NCI-H1436 (cell line): ENCODE measurements around the gene FLII.
"Not testable (repeated sequence)": the region's sequence is repeated elsewhere in the genome, so short reads cannot be mapped to it uniquely, and the experiment has no call there.

Experiments used
- DNase-seq: peaks from one replicate; lab custom pipeline; 2025; lab: John Stamatoyannopoulos, UW

FLII gene

DNA sequence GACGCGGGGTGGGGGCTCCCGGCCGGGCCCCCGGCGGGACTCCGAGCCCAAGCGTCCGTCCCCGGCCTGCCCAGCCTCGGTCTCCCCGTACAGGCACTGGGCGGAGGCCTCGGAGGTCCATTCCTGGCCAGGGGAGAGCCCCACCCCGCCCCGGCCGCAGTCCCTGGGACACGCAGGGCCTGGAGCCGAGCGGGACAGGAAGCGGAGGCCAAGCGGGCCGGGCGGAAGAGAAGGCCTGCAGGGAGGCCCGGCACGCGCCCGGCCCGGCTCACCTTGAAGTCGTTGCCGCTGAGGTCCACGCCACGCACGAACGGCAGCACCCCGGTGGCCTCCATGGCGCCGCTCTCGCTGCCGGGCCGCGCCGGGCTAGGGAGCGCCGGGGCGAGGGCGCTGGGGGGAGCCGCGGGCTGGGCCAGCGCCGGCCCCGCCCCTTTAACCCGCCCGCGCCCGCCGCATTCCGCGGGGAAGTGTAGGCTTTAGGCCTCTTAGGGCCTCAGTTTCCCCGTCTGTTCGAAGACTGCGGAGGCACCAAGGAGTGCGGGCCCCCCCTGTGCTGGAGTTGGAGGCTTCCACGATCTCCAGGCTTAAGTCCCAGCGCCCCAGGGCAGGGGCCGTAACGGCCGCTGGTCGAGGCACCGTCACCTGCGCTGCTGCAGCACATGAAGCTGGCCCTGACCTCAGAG, at the start of gene FLII:
TSS of gene FLII (minus strand) at position 383 of the 683 bp plus-strand sequence. CDS start at position 335, 48 bp downstream.
- DNase-seq, result peak; percentile 37

DNA sequence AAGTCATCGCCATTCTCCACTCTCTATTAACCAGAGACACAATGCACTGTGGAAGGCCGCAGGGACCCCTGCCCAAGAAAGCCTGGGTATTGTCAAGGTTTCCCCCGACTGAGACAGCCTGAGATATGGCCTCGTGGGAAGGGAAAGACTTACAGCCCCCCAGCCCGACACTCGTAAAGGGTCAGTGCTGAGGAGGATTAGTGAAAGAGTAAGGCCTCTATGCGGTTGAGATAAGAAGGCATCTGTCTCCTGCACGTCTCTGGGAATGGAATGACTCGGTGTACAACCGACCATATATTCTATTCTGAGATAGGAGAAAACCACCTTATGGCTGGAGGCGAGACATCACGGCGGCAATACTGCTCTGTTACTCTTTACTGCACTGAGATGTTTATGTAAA, 44.7 kb upstream of the FLII start:
- not testable (repeated sequence) for DNase-seq

DNA sequence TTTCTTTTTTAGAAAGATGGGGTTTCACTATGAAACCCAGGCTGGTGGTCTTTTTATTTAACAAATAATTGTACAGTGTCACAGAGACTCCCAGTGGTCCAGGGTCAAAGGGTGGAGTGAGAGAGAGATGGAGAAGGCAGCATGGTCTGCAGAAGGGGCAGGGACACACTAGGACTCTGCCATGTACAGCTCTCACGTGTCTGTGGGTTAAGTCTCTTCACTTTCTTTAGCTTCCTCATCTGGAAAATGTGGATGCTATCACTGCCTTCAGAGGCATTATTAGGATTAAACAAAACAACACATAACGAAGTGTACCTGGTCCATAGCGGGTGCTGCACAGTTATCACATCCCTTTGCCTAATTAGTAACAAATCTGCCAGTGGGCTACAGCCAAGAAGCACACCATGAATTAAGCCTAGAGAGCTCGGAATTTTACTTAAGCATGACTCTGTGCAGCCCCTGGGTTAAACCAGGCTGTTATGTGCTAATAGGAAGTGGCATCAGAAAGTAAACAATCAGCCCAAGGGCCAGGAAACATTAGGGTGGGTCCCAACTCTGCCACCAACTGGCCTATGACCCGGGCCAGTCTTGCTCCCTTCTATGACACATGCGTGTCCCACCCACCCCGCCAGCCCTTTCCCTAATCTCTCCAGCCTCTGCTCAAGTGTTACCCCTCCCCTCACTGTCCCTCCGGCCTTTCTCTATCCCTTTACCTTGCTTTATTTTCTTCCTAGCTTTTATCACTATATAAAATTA, 42.4 kb upstream of the FLII start:
- DNase-seq, result no peak

DNA sequence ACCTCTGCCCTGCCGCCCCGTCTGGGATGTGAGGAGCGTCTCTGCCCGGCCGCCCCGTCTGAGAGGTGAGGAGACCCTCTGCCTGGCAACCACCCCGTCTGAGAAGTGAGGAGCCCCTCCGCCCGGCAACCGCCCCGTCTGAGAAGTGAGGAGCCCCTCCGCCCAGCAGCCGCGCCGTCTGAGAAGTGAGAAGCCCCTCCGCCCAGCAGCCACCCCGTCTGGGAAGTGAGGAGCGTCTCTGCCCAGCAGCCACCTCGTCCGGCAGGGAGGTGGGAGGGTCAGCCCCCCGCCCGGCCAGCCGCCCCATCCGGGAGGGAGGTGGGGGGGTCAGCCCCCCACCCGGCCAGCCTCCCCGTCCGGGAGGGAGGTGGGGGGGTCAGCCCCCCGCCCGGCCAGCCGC, 39.5 kb upstream of the FLII start:
- DNase-seq, result not testable (repeated sequence)

DNA sequence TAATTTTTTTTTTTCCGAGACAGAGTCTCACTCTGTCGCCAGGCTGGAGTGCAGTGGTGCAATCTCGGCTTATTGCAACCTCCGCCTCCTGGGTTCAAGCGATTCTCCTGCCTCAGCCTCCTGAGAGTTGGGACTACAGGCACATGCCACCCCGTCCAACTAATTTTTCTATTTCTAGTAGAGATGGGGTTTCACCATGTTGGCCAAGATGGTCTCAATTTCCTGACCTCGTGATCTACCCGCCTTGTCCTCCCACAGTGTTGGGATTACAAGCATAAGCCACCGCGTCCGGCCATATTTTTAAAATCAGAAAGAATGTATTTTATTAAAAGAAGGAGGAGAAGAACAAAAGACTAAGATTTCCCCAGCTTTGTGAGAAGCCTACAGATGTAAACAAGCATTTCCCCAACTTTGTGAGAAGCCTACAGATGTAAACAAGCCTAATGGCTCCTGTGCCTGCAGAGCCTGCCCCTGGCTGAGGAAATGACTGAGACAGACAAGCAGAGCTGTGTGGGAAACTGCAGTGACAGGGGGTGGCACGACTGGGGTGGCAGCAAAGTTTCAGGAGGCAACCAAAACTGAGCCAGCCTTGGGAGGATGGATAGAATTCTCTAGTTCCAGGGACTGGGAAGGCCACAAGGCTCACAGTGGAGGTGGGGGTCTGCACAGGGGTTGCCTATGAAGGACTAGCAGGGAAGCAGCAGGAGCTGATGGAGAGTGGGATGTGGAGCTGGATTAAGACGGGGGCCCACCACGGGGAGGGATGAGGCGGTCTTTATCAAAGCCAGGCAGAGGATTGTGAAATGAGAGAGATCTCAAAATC, 33.4 kb upstream of the FLII start:
- no peak for DNase-seq

DNA sequence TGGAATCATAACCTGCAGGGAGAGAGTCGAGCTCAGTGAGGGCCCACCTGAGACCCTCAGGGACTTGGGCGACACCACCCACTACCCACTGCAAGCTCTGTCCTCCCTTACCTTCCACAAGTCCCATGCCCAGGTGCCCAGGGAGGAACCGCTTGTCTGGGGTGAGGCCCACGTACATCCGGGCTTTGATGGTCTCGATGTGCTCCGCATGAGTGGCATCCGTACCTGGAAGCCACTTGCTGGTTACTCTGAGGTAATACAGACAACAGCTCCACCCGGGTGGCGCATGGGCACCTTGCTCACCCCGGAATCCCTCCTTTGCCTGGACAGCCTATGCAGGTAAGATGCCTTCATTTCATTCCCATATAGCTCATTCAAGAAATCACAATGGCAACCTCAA, 26.8 kb upstream of the FLII start:
- no peak for DNase-seq

DNA sequence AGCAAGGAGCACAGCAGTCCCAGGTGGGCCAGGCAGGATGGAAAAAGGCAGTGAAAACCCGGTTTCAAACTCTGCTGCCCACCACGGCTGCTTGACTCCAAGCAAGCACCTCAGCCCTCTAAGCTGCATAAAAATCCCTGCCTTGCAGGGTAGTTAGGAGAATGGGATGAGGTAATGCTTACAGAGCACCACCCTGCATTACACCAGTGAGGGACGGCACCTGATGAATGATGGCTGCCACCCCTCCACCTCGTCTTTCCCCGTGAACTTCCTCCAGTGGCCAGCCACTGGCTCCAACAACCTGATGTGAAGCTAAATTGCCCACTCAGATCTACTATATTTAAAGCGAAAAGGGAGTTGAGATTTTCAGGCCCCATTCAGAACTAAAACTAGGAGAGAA, 23.2 kb upstream of the FLII start:
- DNase-seq, result no peak

DNA sequence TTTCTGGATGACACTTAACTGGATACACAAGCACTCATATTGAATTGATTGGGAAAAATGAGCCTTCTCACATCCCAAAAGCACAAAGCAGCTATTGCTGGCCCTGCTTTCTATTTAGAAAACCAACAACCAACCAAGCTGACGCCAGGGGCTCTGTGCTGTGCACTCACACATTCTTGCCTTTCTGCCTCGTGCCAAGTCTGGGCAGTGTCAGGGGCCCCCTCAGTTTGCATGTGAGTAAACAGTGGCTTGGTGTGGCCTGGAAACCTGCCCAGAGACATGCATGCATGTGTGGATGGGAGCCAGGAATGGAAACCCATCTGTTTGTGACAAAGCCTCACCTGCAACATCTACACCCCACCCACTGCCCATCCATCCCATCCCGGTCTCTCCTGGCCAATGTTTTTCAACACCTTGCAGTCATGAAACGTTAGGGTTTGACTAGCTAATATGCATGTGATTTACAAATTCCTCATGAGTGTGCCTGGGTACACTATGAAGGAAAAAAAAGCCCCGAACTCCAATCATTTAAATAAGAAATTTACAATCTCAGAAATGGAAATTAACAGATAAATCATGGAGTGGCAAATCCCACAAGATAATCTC, 22.3 kb upstream of the FLII start:
- DNase-seq, result no peak

DNA sequence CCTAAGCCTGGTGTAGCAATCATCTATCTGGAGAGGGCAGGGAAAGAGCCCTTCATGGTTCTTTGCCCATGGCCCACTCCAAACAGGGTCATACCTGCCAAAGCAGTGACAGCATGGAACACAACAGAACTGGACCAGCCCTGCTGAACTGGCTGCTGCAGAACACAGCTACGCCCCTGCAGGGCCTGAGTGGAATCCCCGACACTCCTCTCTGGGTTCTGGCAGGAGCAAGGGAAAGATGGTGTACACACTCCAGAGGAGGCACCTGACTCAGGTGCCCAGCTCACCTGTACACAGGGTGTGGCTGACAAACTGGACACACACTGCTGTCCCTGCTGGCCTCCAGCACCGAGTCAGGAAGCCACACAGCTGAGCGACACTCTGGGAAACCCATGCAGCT, 21.7 kb upstream of the FLII start:
- DNase-seq, result no peak

DNA sequence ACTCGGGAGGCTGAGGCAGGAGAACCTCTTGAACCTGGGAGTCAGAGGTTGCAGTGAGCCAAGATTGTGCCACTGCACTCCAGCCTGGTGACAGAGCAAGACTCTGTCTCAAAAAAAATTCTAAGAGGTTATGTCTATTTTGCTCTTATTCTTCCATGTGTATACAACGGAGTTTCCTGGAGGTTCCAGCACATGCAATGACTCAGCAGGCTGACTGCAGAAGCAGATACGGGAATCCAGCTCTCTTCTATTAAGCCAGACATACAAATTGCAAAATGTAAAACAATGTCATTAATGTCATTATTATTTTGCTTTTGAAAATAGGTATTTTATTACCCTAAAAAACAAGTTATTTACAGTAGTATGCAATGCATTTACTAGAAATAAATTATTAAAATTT, 20.3 kb upstream of the FLII start:
- DNase-seq, result no peak

DNA sequence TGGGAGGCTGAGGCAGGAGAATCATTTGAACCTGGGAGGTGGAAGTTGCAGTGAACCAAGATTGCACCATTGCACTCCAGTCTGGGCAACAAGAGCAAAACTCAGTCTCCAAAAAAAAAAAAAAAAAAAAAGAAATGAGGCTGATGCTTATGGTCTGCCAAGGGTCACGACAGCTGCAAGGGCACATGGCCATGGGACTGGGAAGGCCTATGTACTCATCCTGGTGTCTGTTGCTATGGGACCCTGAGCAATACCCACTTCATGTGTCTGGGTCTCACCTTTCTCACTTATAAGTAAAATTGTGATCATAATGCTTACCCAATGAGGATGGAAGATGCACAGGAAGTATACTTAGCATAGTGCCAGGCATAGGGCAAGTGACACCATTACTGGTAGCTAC, 18.5 kb upstream of the FLII start:
- DNase-seq, result no peak

DNA sequence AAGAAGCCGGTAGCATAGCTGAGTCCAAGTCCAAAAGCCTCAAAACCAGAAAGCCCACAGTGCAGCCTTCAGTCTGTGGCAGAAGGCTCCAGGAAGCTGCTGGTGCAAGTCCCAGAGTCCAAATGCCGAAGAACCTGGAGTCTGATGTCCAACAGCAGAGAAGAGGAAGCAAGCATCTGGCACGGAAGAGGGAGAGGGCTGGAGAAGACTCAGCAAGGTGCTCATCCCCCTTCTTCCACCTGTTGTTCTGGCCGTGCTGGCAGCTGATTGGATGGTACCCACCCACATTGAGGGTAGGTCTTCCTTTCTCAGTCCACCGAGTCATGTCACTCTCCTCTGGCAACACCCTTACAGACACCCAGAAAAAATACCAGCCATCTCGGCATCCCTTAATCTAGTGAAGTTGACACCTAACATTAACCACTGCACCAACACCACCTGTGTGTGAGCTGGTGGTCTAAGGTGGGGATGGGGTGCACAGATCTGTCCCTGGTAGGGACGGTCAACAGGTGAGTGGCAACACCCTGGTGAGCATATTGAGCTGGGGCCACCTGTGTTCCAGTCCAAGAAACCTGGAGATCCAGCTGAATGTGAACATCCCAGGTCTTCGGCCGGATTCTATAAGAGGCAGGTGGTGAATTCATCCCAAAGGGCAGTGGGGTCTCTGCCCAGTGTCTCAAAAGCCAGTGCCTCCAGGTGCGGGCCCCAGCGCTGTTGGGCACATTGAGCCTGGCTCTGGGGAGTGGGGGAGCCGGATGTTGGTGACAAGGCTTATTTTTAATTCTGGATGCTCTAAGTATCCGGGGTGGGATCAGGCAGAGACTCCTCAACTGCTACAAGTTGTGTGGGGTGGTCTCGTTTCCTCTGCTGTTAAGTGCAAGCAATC, 11.8 kb upstream of the FLII start:
- no peak for DNase-seq

DNA sequence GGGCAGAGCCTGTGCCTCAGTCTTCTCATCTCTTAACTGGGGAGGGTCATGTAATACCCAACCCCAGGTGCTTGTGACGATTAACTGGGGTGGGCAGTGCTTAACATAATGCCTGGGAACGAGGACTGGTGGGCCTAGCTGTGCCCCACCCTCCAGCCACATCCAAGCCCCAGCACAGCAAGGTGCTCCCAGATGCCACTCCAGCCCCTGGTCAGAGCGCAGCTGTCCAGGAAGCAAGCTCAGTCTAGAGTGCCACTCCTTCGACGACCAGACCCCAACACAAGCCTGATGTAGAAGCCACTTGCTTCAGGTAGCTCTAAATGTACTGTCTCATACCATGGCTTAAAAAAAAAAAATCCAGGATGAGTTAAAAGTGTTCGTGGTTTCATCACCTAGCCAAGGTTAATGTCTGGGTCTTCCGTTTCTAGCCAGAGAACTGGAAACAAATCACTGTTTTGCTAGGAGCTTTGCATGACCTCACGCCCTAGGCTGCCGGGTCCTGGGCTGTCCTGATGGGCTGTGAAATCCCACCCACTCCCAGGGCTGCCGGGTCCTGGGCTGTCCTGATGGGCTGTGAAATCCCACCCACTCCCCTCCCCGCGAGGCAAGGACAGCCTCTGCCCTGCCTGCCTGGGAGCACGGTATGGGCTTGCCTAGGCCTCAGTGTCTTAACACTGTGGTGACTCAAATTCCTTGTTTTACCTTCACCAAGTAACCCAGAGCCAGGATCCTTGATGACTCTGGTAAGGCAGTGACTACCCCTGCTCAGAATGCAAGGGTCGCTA, 9.6 kb upstream of the FLII start:
- no peak for DNase-seq

DNA sequence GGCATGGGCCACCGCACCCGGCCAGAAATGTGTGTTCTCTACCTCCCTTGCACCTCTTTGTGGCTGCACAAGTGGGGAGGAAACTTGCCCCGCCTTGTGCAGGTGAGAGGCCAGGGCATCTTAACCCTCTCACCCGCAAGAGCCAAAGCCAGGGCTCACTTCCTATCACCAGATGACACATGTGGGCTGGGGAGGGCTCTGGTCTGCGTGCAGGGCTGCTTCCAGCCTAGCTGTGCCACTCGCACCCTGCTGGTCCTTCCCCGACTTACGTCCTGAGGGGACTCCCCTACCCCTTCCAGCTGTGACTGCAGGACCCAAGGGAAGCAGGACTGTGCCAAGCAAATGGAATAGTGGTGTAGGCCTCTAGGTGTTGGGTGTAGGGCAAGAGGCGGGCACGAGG, 8.8 kb upstream of the FLII start:
- no peak for DNase-seq

DNA sequence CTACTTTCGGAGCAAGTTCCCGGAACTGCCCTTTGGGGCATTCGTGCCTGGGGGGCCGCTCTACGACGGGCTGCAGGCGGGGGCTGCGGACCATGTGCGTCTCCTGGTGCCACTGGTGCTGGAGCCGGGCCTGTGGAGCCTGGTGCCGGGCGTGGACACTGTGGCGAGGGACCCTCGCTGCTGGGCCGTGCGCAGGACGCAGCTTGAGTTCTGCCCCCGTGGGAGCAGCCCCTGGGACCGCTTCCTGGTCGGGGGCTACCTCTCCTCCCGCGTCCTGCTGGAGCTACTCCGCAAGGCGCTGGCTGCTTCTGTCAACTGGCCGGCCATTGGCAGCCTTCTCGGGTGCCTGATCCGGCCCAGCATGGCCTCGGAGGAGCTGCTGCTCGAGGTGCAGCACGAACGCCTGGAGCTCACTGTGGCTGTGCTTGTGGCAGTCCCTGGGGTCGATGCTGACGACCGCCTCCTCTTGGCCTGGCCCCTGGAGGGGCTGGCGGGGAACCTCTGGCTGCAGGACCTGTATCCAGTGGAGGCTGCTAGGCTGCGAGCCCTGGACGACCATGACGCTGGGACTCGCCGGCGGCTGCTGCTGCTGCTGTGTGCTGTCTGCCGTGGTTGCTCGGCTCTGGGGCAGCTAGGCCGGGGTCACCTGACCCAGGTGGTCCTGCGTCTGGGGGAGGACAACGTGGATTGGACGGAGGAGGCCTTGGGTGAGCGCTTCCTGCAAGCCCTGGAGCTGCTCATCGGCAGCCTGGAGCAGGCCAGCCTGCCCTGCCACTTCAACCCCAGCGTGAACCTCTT, 5.5 kb upstream of the FLII start:
- DNase-seq, result no peak

DNA sequence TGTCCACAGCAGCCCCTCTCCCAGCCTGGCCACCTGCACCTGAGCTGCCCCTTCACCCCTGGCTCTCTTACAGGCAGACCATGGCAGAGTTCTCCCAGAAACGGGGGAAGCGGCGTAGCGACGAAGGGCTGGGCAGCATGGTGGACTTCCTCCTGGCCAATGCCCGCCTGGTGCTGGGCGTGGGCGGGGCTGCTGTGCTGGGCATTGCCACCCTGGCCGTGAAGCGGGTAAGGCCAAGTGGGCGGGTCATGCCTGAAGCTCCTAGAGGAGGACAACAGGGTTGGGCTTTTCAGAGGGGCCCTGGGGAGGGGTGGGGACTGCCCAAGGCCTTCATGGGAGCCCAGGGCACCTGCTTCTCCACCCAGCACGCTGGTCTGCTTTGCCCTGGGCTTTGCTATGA, 4.1 kb upstream of the FLII start:
- DNase-seq, result no peak

DNA sequence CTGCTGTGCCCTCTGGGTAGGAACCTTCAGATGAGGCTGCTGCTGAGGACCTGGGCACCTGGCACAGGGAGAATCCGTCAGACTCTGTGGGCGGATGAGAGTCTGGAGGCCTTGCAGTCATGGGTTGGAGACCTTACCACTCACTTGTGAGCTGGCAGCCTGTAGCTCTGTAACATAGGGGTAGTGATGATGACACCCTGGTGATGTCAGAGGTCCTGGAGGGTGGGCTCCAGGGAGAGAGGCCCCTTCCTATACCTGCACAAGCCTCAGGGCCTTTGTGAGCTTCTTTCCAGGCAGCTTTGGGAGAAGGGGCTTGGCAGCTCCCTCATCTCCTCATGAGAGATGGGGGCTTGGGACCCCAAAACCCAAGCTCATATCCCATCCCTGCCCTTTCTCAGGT, 3.6 kb upstream of the FLII start:
- no peak for DNase-seq

DNA sequence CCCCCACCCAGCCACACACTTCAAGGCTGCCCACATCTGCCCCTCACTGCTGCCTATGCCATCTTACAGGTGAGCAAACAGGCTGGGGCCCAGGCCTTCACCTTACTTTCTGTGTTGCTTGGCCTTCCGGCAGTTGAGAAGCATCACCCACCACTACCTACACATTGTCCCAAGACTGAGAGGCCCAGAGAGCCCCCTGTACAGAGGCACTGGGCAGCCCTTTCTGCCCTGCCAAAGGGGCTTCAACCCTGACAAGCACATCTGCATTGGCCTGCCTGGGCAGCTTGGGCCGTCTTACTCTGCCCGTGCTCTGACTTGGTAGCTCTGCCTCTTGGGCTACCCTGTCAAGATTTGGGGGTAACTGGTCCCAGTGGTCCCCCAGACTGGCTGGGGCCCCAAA, 3.1 kb upstream of the FLII start:
- DNase-seq, result no peak

DNA sequence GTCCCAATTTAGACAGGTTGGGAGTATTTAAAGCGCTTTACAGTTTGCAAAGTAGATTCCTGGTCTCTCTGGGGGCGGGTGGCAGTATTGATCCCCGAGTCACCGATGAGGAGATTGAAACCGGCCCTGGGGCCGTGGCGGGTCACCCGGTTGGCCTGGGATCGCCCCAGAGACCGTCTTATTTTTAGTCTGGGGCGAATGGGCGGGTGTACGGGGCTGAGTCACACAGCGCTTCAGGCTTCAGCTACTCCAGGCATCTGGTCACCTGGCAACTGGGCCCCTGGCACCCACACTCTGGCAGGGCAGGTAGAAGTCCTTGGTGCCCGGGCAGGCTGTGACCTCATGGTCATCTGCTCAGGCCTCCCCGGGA, 2.6 kb upstream of the FLII start:
- no peak for DNase-seq
